Uterus (tissue), 2 donors: ENCODE measurements around the gene MCUB.

Source experiments
- POLR2A ChIP-seq, 2 donors: fragments of 450-650 bp; IDR thresholded peaks; one replicate each; pipeline ENCODE4 v1.6.1; 2016; ENCODE audit warnings: antibody characterized with exemption in 2 of 2, mild to moderate bottlenecking in 1 of 2, moderate library complexity in 1 of 2
- TF ChIP-seq, protein P1 (sequence below), 4 experiments: fragments of 200-600 bp in 2 of 4; fragments of 450-650 bp in 2 of 4; sonication (generic) in 2 of 4; IDR thresholded peaks; one replicate each; pipeline ENCODE4 v1.5.1; 2016 to 2019; ENCODE audit warnings: antibody characterized with exemption in 4 of 4, mild to moderate bottlenecking in 2 of 4, moderate library complexity in 1 of 4

GRCh38 chr4:109616243-109616642 is 56.2 kb downstream of the MCUB start:
- TF ChIP-seq, protein P1, sequence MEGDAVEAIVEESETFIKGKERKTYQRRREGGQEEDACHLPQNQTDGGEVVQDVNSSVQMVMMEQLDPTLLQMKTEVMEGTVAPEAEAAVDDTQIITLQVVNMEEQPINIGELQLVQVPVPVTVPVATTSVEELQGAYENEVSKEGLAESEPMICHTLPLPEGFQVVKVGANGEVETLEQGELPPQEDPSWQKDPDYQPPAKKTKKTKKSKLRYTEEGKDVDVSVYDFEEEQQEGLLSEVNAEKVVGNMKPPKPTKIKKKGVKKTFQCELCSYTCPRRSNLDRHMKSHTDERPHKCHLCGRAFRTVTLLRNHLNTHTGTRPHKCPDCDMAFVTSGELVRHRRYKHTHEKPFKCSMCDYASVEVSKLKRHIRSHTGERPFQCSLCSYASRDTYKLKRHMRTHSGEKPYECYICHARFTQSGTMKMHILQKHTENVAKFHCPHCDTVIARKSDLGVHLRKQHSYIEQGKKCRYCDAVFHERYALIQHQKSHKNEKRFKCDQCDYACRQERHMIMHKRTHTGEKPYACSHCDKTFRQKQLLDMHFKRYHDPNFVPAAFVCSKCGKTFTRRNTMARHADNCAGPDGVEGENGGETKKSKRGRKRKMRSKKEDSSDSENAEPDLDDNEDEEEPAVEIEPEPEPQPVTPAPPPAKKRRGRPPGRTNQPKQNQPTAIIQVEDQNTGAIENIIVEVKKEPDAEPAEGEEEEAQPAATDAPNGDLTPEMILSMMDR (IDR thresholded peaks at IDR 0.05), result no peak
- no peak for TF ChIP-seq POLR2A (IDR thresholded peaks at IDR 0.05)
